WI38 (cell line): ENCODE data around the gene CDH22.

Experiments
- H3K4me3 ChIP-seq: 2 replicates; pipeline ENCODE4 v1.5.1; 2011; ENCODE audit warnings: low read depth, mild to moderate bottlenecking, control low read depth, low read length
- CTCF ChIP-seq: IDR thresholded peaks from 2 replicates; pipeline ENCODE4 v1.5.1; 2012; ENCODE audit warnings: low read depth, mild to moderate bottlenecking, control low read depth, low read length

CDH22 gene

DNA sequence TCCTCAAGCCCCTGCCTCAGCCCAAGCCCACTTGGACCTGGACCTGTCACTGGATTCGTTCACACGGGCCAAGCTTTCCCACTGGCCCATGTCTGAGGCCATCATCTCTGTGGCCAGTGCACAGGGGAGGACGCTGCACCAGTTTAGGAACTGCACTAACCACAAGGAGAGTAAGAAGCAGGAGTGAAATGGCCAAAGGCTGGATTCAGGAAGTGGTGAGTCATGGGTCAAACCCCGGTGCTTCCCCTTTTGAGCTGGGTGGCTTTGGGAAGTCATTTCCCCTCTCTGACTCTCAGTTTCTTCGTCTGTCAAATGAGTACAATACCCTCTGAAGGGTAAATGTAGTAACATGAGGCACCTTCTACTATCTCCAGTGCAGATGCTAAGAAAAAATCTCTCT is 102.3 kb downstream of the CDH22 start:
- no peak overlapping the region for H3K4me3 ChIP-seq

DNA sequence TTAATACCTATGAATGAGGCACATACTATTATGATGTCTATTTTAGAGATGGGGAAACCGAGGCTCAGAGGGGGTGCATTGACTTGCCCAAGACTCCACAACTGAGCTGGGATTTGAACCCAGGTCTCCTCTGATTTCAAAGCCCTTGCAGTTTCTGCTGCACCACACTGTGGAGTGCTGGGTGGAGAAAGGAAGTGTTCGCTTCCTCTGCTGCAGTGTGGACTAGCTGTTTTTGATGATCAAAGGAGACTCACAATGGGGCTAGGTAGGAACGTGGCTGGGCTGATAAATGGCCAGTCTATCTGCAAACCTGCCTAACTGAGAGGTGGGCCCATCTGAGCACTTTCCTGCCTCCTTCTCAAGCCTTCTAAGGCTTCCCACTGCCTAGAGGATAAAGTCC is 102.9 kb downstream of the CDH22 start:
- H3K4me3 ChIP-seq, result no peak overlapping the region
- no peak for TF ChIP-seq CTCF

More for the DNA sequence above, 102.3 kb downstream of the CDH22 start:
- TF ChIP-seq CTCF, result no peak

DNA sequence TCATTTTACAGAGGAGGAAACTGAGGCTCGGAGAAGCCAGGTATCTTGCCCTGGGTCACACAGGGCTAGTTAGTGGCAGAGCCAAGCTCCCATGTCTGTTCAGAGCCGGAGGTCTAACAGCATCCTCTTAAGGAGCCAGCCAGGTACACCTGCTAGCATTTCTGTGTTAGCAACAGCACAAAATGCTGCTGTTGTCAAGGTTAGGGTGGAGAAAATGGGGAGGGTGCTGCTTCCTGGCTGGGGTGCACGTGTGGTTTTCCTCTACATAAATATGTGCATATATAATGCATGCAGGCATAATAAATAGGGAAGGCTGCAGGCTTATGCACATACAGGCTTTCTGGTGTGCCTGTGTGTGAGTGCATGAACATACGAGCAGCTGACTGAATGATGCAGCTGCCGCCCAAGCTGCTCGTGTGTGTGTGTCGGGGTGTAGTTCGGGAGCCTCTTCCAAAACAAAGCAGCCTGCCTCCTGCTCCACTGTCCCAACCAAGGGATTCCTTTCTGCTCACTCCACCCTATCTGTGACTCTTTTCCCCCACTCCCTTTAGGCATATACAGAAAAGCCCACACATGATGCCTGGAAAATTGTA is 103.6 kb downstream of the CDH22 start:
- TF ChIP-seq CTCF, result no peak
- no peak overlapping the region for H3K4me3 ChIP-seq

DNA sequence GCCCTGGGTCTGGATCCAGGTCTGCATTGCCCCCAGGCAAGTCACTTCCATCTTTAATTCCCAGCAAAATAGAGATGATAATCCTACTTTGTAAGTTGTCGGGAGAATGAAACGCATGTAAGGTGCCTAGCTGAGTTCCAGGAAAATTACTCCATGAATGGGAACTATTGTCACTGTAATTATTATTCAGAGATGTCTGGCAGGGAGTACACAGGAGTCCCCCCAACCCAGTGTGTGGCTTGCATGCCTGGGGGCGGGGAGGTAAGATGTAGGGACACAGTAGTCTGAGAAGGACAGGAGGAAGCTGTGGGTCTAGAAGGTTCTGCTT is 104.8 kb downstream of the CDH22 start:
- TF ChIP-seq CTCF, result no peak
- no peak overlapping the region for H3K4me3 ChIP-seq

- TF ChIP-seq CTCF, result no peak
- H3K4me3 ChIP-seq, result no peak overlapping the region
Observed at GRCh38 chr20:46202766-46203509, 105.4 kb downstream of the CDH22 start.

- no peak for TF ChIP-seq CTCF
- H3K4me3 ChIP-seq, result no peak overlapping the region
Observed at GRCh38 chr20:46200582-46201570, 107.4 kb downstream of the CDH22 start.
